ENCODE results near the gene ZXDA.
"Not testable (repeated sequence)": the region's sequence is repeated elsewhere in the genome, so short reads cannot be mapped to it uniquely, and the experiment has no call there.

The ZXDA gene

DNA sequence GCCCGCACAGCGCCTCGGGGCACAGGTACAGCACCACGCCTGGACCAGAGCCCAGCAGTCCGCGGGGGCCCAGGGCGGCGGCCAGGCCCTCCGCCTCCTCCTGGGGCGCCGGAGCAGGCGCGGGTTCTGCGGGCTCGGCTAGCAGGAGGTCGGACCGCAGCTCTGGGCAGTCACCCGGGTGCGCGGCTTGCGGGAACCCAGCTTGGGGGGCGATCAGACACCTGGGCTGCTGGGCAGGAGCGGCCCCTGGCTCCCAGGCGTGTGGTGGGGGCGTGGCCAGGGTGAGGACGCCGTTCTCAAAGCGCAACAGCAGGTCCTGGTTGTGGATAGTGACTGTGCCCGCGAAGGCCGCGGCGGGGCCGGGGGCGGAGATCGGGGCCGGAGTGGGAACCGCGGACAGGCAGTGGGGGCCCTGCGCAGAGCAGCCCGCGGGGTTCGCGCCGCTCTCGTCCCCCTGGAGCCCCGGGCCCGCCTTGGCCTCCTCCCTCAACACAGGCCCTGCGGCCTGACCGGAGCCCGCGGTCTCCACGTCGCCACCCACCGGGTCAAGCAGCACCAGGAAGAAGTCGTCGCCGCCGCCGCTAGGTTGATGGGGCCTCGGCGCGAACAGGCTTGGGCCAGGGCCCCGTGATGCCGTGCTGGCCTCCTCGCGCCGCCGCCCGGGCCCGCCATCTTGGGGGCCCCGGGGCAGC lies 517 bp downstream of the ZXDA start:
- H3K4me1 ChIP-seq (ENCODE audit: control insufficient read depth, insufficient read depth, low read length, poor library complexity, severe bottlenecking); H3K36me3 ChIP-seq (ENCODE audit: control insufficient read depth, insufficient read depth, low read length); H3K27me3 ChIP-seq (replicated peaks; ENCODE audit: control insufficient read depth, insufficient read depth, low read length, poor library complexity, severe bottlenecking); H3K9me3 ChIP-seq (ENCODE audit: control insufficient read depth, low read length): not testable (repeated sequence)
- DNase-seq, result peak in 1 of 3 donors; percentile 12
- Histone ChIP-seq H3K4me3 (ENCODE audit: insufficient read depth, low read depth, low read length, poor library complexity, severe bottlenecking) (peak overlapping the region; percentile 42), H3K27ac (ENCODE audit: insufficient read depth, low read length, poor library complexity, severe bottlenecking) (peak overlapping the region; percentile 74)

DNA sequence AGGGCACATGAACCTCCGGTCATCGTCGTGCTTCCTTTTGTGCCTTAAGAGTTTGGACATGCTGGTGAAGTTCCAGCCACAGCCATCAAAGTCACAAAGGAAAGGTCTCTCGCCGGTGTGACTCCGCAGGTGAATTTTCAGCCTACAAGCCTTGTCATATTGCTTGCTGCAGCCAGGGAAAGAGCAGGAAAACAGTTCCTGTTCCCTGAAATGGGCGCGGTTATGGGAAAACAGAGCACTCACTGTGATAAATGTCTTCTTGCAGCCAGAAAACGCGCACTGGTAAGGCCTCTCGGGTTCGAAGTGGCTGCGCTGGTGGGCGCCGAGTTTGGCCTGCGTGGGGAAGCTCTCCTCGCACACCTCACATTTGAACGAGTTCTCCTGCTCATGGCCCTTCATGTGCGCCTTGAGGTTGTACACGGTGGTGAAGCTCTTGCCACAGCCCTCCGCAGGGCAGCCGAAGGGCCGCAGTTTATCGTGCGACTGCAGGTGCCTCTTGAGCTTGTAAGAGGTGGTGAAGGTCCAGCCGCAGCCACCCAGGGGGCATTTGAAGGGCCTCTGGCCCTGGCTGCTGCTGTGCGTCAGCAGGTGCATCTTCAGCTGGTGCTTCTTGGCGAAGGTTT lies 1.2 kb downstream of the ZXDA start:
- not testable (repeated sequence) for H3K27me3 ChIP-seq (replicated peaks; ENCODE audit: control insufficient read depth, insufficient read depth, low read length, poor library complexity, severe bottlenecking); H3K36me3 ChIP-seq (ENCODE audit: control insufficient read depth, insufficient read depth, low read length); H3K9me3 ChIP-seq (ENCODE audit: control insufficient read depth, low read length); H3K4me1 ChIP-seq (ENCODE audit: control insufficient read depth, insufficient read depth, low read length, poor library complexity, severe bottlenecking); DNase-seq
- H3K4me3 ChIP-seq (ENCODE audit: insufficient read depth, low read depth, low read length, poor library complexity, severe bottlenecking), result peak overlapping the region; percentile 42
- H3K27ac ChIP-seq (ENCODE audit: insufficient read depth, low read length, poor library complexity, severe bottlenecking), result peak overlapping the region; percentile 74

DNA sequence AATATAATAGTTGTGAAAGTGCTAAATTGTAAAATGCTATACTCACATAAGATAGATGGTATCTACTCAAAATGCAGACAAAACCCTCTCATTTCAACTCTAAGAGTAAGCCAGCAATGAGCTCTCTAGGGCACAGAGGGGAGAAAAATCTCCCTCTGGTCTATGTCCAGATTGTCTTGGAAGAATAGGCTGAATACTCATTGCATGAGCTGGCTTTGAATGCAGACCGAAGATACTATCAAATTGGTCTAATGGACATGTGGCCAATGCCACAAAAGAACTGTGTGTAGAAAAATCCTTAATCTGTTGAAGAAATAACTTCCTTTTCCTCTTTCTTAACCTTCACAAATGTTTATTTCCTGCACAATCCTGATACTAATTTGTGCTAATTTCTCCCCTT lies 3.5 kb downstream of the ZXDA start:
- Histone ChIP-seq H3K36me3 (ENCODE audit: control insufficient read depth, insufficient read depth, low read length) (no peaks in the 10 kb centered on the region), H3K4me3 (ENCODE audit: insufficient read depth, low read depth, low read length, poor library complexity, severe bottlenecking) (no peak overlapping the region), H3K9me3 (ENCODE audit: control insufficient read depth, low read length) (no peaks in the 10 kb centered on the region), H3K27ac (ENCODE audit: insufficient read depth, low read length, poor library complexity, severe bottlenecking) (no peak overlapping the region), H3K4me1 (ENCODE audit: control insufficient read depth, insufficient read depth, low read length, poor library complexity, severe bottlenecking) (no peaks in the 10 kb centered on the region), H3K27me3 (replicated peaks; ENCODE audit: control insufficient read depth, insufficient read depth, low read length, poor library complexity, severe bottlenecking) (no peaks in the 10 kb centered on the region)
- DNase-seq, result no peak

DNA sequence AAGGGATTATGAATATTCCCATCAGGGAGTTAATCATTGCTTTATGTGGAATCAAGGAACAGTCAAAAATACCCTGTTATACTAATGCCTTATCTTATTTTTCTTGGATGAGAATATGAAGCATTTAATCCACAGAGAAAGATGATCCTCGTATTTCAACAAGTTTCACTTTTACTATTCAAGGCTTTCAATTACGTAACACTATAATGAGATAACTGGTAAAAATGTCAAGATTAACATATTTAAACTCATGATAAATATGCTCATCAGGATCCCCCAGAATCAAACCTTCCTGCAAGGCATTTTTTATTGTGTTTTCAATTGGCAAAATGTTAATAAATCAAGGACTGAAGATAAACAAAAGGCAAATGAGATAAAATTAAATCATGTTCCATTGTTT lies 5.1 kb downstream of the ZXDA start:
- Histone ChIP-seq H3K27ac (ENCODE audit: insufficient read depth, low read length, poor library complexity, severe bottlenecking) (peak overlapping the region; percentile 14), H3K4me3 (ENCODE audit: insufficient read depth, low read depth, low read length, poor library complexity, severe bottlenecking) (no peak overlapping the region), H3K27me3 (replicated peaks; ENCODE audit: control insufficient read depth, insufficient read depth, low read length, poor library complexity, severe bottlenecking) (no peaks in the 10 kb centered on the region), H3K36me3 (ENCODE audit: control insufficient read depth, insufficient read depth, low read length) (no peaks in the 10 kb centered on the region), H3K9me3 (ENCODE audit: control insufficient read depth, low read length) (no peaks in the 10 kb centered on the region), H3K4me1 (ENCODE audit: control insufficient read depth, insufficient read depth, low read length, poor library complexity, severe bottlenecking) (no peaks in the 10 kb centered on the region)
- no peak for DNase-seq

DNA sequence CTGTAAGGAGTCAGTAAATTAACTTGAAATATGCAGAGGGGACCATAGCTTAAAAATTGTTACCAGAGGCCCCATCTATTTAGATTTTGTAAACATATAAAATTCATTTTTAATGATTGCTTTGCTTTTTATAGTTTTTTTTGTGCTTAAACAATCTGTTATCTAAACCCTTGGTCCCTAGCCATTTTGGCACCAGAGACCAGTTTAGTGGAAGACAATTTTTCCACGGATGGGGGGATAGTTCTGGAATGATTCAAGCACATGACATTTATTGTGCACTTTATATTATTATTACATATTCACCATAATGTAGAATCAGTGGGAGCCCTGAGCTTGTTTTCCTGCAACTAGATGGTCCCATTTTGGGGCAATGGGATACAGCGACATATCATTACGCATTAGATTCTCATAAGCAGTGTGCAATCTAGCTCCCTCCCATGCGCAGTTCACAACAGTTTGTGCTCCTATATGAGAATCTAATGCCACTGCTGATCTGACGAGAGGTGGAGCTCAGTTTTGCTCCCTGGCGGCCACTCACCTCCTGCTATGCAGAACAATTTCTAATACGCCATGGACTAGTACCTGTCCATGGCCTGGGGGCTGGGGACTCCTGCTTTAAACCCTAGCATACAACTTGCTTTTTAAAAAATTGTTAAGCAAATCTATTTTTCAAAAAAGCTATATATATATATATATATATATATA lies 5.9 kb downstream of the ZXDA start:
- no peaks in the 10 kb centered on the region for H3K9me3 ChIP-seq (ENCODE audit: control insufficient read depth, low read length)
- H3K27me3 ChIP-seq (replicated peaks; ENCODE audit: control insufficient read depth, insufficient read depth, low read length, poor library complexity, severe bottlenecking), result no peaks in the 10 kb centered on the region
- no peak overlapping the region for H3K4me3 ChIP-seq (ENCODE audit: insufficient read depth, low read depth, low read length, poor library complexity, severe bottlenecking)
- DNase-seq, result no peak
- no peaks in the 10 kb centered on the region for H3K36me3 ChIP-seq (ENCODE audit: control insufficient read depth, insufficient read depth, low read length)
- no peaks in the 10 kb centered on the region for H3K4me1 ChIP-seq (ENCODE audit: control insufficient read depth, insufficient read depth, low read length, poor library complexity, severe bottlenecking)
- no peak overlapping the region for H3K27ac ChIP-seq (ENCODE audit: insufficient read depth, low read length, poor library complexity, severe bottlenecking)

DNA sequence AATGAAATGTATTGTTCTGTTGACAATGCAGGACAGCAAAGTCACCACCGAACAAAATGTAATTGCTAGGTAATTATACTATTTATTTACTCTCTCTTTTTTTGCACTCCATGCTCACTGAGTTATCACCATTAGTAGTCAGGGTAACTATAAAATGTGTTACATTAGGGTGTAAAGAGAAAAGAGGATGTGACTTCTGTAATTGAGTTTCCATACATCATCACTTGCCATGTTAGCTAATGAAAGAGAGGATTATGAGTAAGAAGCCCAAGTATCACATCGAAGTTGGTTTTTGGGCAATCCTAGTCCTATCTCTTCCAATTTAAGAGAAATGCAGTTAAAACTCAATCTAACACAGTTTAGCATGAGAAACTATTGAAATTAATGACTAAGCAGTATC lies 7.6 kb downstream of the ZXDA start:
- no peaks in the 10 kb centered on the region for H3K4me1 ChIP-seq (ENCODE audit: control insufficient read depth, insufficient read depth, low read length, poor library complexity, severe bottlenecking)

DNA sequence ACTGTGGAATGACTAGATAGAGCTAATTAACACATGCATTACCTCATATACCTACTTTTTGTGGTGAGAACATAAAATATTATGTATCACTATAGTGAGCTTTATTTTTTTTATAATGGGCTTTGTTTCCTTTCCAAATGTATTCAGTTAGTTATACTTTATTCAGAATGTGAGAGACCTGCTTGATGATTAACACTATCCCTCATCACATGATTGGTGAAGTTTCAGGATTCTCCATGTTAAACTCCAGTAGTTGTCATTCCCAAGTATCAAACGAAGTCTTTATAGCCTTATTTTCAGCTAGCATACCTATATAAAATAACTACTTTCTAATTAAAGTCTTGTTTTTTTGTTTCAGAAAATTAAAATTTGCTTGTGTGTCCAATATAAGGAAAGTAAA lies 8.8 kb downstream of the ZXDA start:
- no peaks in the 10 kb centered on the region for H3K36me3 ChIP-seq (ENCODE audit: control insufficient read depth, insufficient read depth, low read length)

More for the DNA sequence above, 7.6 kb downstream of the ZXDA start:
- no peaks in the 10 kb centered on the region for H3K9me3 ChIP-seq (ENCODE audit: control insufficient read depth, low read length)
- H3K27me3 ChIP-seq (replicated peaks; ENCODE audit: control insufficient read depth, insufficient read depth, low read length, poor library complexity, severe bottlenecking), result no peaks in the 10 kb centered on the region
- no peak for DNase-seq
- H3K4me3 ChIP-seq (ENCODE audit: insufficient read depth, low read depth, low read length, poor library complexity, severe bottlenecking), result no peak overlapping the region
- no peak overlapping the region for H3K27ac ChIP-seq (ENCODE audit: insufficient read depth, low read length, poor library complexity, severe bottlenecking)
- H3K36me3 ChIP-seq (ENCODE audit: control insufficient read depth, insufficient read depth, low read length), result no peaks in the 10 kb centered on the region

DNA sequence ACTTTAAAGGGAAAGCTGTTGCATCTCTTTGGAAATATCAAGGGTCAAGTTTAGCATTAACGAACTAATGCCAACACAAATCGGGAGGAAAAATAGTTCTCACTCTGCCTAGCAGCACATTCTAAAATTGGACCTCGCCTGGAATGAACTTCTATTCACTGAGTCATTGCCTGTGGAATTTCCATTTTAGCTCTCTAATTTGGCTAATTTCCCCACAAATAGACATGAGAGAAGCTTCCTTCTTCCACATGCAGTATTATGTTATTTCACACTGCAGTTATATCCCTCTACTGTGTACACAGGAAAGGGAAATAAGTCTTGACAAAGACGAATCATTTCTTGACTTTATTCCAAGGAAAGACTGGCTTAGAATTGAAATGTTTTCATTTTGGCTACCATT lies 9.3 kb downstream of the ZXDA start:
- DNase-seq, result no peak
- Histone ChIP-seq H3K27me3 (replicated peaks; ENCODE audit: control insufficient read depth, insufficient read depth, low read length, poor library complexity, severe bottlenecking) (no peaks in the 10 kb centered on the region), H3K36me3 (ENCODE audit: control insufficient read depth, insufficient read depth, low read length) (no peaks in the 10 kb centered on the region), H3K27ac (ENCODE audit: insufficient read depth, low read length, poor library complexity, severe bottlenecking) (no peak overlapping the region), H3K4me3 (ENCODE audit: insufficient read depth, low read depth, low read length, poor library complexity, severe bottlenecking) (no peak overlapping the region), H3K9me3 (ENCODE audit: control insufficient read depth, low read length) (no peaks in the 10 kb centered on the region), H3K4me1 (ENCODE audit: control insufficient read depth, insufficient read depth, low read length, poor library complexity, severe bottlenecking) (no peaks in the 10 kb centered on the region)

More for the DNA sequence above, 8.8 kb downstream of the ZXDA start:
- no peaks in the 10 kb centered on the region for H3K4me1 ChIP-seq (ENCODE audit: control insufficient read depth, insufficient read depth, low read length, poor library complexity, severe bottlenecking)
- no peaks in the 10 kb centered on the region for H3K9me3 ChIP-seq (ENCODE audit: control insufficient read depth, low read length)
- no peak overlapping the region for H3K27ac ChIP-seq (ENCODE audit: insufficient read depth, low read length, poor library complexity, severe bottlenecking)
- H3K27me3 ChIP-seq (replicated peaks; ENCODE audit: control insufficient read depth, insufficient read depth, low read length, poor library complexity, severe bottlenecking), result no peaks in the 10 kb centered on the region
- DNase-seq, result no peak
- no peak overlapping the region for H3K4me3 ChIP-seq (ENCODE audit: insufficient read depth, low read depth, low read length, poor library complexity, severe bottlenecking)

DNA sequence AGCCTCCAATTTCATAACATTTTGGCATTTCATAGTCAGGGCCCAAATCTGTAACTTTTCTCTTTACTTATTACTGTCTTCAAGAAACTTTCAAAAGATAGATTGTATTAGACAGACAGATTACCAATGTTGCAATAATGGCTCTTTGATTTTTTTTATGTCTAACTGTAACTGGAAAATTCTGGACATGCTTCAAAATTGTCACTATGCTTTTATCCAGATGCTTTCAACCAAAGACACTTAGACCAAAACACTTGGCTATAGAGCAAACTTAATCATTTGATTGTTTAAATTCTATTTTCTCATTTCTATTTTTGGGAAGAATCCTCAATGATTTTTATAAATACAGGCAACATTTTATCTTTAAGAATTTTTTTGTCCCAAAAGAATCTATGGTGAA lies 10.4 kb downstream of the ZXDA start:
- DNase-seq, result no peak
- Histone ChIP-seq H3K27me3 (replicated peaks; ENCODE audit: control insufficient read depth, insufficient read depth, low read length, poor library complexity, severe bottlenecking) (no peaks in the 10 kb centered on the region), H3K27ac (ENCODE audit: insufficient read depth, low read length, poor library complexity, severe bottlenecking) (no peak overlapping the region), H3K4me3 (ENCODE audit: insufficient read depth, low read depth, low read length, poor library complexity, severe bottlenecking) (no peak overlapping the region), H3K36me3 (ENCODE audit: control insufficient read depth, insufficient read depth, low read length) (no peaks in the 10 kb centered on the region), H3K4me1 (ENCODE audit: control insufficient read depth, insufficient read depth, low read length, poor library complexity, severe bottlenecking) (no peaks in the 10 kb centered on the region), H3K9me3 (ENCODE audit: control insufficient read depth, low read length) (no peaks in the 10 kb centered on the region)

DNA sequence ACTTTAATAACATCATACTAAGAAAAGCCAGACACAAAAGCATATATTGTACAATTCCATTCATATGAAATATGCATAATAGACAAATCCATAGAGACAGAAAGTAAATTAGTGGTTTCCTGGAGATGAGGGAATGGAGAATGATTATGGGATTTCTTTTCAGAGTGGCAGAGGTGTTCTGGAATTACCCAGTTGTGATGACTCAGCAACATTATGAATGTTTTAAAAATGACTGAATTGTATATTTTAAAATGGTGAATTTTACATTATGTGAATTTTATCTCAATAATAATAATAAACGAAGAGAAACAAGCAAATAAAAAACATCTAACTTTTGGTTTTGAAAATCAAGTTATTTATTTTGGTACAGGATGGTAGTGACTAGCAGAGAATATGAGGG lies 11.2 kb downstream of the ZXDA start:
- H3K9me3 ChIP-seq (ENCODE audit: control insufficient read depth, low read length), result no peaks in the 10 kb centered on the region
- no peaks in the 10 kb centered on the region for H3K27me3 ChIP-seq (replicated peaks; ENCODE audit: control insufficient read depth, insufficient read depth, low read length, poor library complexity, severe bottlenecking)
- no peak for DNase-seq
- no peak overlapping the region for H3K27ac ChIP-seq (ENCODE audit: insufficient read depth, low read length, poor library complexity, severe bottlenecking)
- H3K36me3 ChIP-seq (ENCODE audit: control insufficient read depth, insufficient read depth, low read length), result no peaks in the 10 kb centered on the region
- H3K4me1 ChIP-seq (ENCODE audit: control insufficient read depth, insufficient read depth, low read length, poor library complexity, severe bottlenecking), result no peaks in the 10 kb centered on the region
- no peak overlapping the region for H3K4me3 ChIP-seq (ENCODE audit: insufficient read depth, low read depth, low read length, poor library complexity, severe bottlenecking)
